Hematopoietic multipotent progenitor cell treated with erythropoietin and hydrocortisone succinate and interleukin-3 and kit ligand, for 15 days (in vitro differentiated cells): ENCODE data around the gene ABCB8.

ENCODE experiments used
- DNase-seq: peaks from one replicate; pipeline ENCODE4 v3.0.0-alpha.2; 2015; ENCODE audit warnings: low spot score

Gene ABCB8

GRCh38 chr7:151087245-151088018 lies 59.2 kb downstream of the ABCB8 start:
- no peak for DNase-seq

DNA sequence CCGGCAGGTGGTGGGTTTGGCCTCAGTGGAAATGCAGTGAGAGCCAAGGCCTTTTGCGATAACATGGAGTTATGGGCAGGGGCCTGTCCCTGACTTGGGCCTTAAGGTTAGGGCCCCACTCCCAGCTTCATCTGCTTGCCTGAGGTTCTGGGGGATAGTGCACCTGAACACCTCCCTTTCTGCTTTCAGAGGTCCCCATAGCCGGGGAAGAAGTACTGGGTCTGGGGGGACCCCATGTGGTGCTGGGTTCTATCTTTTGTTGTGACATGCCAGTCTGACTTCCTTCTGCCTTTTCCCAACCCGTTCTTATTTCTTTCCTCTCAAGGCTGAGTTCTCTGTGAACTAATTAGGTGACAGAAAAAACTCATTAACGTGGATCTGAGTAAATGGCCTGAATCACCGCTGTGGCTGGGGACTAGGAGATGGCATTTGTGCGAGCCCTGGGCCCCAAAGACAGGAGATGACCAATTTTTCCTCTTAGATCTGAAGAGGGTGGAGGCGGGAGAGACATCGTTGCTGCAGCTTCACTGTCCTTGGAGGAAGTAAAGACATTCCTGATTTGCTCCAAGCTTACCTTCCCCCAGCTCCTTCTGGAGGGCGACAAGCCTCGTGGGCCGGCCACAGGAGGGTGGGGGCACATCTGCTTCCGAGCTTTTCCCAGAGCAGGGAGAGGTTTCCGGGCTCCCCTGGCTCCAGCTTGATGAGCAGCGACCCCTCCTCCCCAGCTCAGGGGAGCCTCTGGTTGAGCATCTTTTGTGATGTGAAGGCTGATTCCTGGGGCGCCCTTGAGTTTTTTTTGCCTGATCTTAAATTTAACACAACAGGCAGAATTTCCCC lies 60.0 kb downstream of the ABCB8 start:
- no peak for DNase-seq

DNA sequence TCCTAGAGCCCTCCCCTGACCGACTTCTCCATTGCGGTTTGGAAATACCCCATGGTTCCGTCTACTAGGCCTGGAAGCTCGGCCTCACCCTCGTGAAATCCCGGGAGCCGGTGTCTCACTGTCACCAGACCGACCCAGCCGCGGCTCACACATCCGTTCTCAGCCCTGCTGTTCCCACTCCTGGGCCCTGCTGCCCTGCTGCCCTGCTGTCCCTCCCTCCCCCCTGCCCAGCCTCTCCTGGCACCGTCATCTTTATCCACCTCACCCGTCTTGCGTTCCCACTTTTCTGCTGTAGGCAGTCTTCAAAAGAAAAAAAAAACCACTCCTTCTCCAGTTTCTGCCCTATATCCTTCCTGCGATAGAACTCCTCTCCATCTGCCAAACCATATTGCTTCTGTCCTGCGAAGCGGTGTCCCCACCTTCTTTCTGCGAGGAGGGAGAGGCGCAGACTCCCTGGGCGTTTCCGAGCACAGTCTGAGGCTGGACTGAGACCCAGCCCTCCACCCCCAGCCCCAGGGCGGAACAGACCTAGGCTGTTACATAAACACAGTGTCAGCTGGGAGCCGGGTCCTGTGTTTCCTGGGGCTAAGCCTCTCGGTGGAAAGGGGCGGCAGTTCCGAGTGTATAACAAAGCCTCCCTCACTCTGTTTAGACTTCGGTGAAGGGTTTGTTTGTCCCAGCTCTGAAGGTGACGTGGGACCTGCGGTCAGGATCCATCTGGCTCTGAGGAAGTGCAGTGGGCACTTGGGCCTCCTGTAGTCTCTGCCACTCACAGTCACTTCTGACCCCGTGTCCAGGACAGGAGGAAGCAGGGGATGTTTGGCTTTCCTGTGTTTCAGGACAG lies 60.8 kb downstream of the ABCB8 start:
- DNase-seq: peak; percentile 24

GRCh38 chr7:151089893-151090730 lies 61.9 kb downstream of the ABCB8 start:
- no peak for DNase-seq

- no peak for DNase-seq
Observed at GRCh38 chr7:151091003-151091402, 62.8 kb downstream of the ABCB8 start.

DNA sequence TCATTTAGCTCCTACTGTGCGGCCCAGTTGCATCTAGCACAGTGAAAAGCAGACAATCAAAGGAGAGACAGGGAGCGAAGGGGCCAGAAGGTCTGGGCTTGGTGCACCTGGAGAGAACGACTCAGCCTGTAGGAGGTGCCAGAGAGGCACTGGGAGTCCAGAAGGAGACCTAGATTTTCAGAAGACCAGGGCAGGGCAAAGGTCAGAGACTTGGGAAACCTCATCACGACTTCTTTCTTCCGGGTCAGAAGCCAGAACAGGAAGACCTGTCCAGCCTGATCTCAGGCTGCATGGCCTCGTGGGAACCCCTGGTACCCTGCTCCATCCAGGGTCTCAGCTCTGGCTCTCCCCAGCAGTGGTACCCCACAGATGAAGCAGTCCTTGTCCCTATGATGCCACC lies 63.2 kb downstream of the ABCB8 start:
- DNase-seq: no peak

DNA sequence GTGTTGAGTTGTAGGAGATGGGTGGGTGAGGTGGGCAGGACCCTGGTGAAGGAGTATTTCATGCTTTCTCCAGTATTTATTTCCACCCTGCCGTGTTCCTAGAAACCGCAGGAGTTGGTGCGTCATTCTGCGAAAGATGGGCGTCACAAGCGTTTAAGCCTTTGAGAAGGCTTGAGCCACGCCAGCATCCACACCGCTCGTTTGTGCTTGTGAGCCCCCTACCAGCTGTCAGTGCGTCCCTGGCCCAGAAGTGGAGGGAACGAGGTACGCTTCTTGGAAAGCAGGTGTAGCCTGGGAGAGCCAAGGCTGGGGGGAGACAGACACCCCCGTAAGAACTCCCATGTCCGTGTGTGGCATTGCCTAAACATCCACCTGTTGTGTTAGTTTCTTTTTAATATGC lies 63.7 kb downstream of the ABCB8 start:
- DNase-seq: no peak

DNA sequence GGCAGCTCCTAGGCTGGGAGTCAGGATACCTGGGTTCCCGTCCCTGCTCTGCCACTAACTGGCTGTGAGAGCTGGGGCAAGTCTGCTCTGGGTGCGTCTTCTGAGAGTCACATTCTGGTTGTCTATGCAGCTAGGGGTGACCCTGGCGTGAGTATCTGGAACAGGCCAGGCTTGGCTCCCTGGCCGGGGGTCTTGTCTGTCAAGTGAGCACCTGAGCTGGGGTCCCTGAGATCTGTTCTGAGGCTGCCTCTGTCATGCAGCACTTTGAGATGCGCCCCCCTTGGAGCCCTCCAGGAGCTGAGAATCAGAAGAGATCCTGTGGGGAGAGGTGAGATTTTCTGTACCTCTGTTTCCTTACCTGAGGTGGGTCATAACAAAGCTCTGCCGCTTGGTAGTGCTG lies 65.5 kb downstream of the ABCB8 start:
- no peak for DNase-seq

DNA sequence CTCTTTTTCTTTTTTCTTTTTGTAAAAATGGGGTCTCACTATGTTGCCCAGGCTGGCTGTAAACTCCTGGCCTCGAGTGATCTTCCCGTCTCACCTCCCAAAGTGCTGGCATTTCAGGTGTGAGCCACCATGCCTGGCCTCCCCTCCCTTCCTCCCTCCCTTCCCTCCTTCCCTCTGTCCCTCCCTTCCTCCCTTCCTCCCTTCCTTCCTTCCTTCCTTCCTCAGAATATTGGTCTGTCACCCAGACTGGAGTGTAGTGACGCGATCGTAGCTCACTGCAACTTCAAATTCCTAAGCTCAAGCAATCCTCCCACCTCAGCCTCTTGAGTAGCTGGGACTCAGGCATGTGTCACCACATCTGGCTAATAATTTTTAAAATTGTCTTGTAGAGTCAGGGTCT lies 66.4 kb downstream of the ABCB8 start:
- DNase-seq: no peak

GRCh38 chr7:151095123-151095797 lies 67.0 kb downstream of the ABCB8 start:
- no peak for DNase-seq

DNA sequence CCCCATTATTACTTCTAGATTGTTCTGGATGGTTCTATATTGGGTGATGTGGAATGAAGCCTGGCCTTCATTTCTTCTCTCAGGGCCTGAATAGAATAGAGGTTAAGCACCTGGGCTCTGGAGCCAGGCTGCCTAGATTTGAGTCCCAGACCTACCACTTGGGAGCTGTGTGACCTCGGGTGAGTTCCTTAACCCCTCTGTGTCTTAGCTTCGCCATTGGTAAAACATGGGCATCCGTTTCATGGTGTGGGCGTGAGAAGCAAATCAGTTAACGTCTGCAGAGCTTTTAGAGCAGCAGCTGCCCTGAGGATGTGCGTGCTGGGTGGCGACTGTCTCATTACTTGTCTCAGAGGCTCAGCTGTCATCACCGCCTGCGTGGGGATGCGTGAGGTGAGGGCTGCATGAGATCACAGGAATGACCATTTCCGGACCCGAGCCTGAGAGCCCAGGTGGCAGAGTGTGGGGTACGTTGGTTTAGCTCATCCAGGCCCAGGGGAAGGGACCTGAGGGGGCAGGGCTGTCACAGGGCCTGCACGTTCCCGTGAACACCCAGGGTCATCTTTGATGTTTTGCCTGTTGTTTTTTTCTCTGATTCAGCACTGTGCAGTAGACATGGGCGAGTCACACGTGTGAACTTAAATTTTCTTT lies 67.7 kb downstream of the ABCB8 start:
- no peak for DNase-seq
